SK-MEL-5 (cell line): ENCODE measurements around the gene DPP6. TPM values are rescaled to one million over a fixed set of nuclear protein-coding genes. Genes with fewer than 3 reads are reported as not detected.

Source experiments
- DNase-seq: peaks from one replicate; pipeline ENCODE4 v3.0.0-alpha.2; 2016; ENCODE audit warnings: low read depth, low spot score
- in situ Hi-C: cut with HindIII; loops from 2 replicates; pipeline ENCODE4 v1.10.0; 2016; ENCODE audit warnings: low sequenced_read_pairs, high pct_unique_total_duplicates, low pct_unique_long_range_greater_than_20kb
- total RNA-seq: library from RNA; depleted of rRNA; stranded (reverse); fragments of >200 nt; shearing (Covaris generic); gene quantifications from 2 replicates; pipeline ENCODE4 v1.2.3, GENCODE V29; 2014

Gene DPP6
- total RNA-seq, 1 experiment from 2014 or later, result 0.87 TPM

DNA sequence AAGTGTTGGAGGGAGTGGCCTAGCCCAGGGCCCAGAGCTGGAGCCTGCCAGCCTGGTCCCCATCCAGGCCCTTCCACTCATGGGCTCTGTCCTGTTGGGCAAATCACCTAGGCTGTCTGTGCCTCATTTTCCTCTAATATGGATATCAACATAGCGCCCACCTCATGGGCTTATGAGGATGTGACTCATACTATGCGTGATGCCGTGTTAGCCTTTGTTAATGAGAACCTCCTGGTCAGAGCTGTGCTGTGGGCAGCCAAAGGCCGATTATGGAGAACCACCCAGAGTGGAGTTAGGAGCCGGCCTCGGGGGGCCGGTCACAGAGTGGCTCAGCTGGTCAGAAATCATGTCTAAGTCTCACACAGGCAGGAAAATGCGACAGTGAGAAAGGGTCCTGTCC is 644.4 kb downstream of the DPP6 start:
- DNase-seq, result no peak
- in situ Hi-C loops, result no loop called here

DNA sequence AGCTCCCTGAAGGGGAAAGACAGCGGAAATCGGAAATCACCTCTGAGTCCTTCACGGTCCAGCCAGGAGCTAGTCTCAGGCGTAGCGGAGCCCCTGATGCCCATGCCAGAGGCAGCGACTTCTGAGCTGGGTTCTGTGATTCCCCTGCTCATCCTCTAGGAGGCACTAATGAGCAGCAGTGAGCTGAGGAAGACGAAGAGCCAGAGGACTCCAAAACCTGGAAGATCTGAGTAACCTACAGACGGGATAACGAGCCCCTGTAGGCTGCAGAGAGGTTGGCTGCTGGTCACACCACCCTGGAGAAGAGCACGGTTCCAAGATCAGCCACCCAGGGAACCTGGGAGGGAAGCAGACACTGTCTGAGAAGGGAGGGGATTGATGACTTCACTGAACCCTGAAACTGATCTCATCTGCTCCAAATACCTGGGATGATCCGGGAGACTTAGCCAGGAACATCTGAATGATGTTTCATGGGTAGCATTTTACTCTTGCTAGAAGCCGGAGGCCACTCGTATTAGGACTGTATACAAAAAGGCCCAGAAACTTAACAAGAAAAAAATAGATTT is 646.6 kb downstream of the DPP6 start:
- in situ Hi-C loops, result no loop called here

DNA sequence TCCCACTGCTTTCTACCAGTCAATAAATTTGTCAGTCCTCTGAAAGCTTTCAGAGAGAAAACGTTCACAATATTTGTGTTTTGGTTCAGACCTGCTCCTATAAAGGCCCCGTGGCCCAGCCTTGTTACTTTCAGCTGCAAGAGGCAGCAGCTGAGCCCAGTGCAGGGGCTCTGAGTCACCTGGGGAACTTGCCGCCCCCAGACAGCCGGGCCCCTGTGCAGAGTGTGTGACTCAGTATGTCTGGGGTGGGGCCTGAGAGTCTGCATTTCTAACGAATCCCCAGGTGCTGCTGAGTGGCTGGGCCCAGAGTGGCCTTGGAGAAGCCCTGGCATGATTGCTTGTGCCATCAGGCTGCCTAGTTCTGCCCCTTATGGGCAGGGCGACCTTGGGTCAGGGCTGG is 647.2 kb downstream of the DPP6 start:
- in situ Hi-C loops, result no loop called here
- no peak for DNase-seq

More for the DNA sequence above, 646.6 kb downstream of the DPP6 start:
- peak; percentile 80 for DNase-seq

DNA sequence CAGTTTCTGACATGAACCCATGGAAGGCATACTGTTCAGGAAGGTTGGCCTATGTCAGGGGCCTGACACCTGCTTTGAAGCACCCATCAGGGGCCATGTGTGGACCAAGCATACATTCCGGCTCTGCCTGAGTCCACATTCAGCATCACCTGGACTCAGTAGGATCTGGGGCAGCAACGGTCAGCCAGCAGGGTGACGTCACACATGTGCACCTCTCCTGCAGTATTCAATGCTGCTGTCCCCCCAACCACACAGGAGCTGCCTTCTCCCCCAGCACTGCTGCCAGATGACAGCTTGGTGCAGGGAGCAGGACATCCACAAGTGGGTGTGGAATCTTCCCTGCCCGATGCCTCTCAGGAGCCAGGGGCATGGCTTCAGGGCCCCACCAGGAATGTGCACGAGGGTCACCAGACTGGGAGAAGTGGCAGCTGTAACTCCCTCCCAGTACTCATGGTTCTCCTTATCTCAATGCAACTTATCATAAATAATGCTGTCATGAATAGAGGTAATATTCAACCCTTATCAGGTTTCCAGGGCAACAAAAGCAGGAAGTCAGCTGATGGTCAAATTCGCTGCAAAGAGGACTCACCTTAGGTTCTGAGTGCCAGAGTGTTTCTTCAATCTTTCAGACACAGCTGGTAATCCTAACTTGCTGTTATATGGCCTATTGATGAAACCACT is 657.8 kb downstream of the DPP6 start:
- DNase-seq, result no peak
- in situ Hi-C loops, result no loop called here

DNA sequence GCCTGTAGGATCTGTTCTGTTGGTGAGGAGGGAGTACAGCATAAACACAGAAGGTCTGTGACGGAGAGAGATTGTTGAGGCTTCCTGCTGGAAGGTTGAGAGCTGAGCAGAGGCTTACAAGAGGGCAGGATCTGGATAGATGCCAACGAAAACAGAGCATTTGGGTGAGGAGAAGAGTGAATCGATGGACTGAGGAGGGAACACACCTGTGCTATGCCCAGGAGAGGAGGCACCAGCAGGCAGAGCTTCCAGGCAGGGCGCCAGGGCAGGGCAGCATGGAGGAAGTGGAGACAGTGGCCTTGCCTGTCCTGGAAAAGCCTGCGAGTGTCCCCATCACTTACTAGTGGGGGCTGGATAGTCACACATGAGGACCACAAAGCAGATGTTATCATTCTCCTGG is 667.8 kb downstream of the DPP6 start:
- DNase-seq, result no peak
- in situ Hi-C loops, result no loop called here

DNA sequence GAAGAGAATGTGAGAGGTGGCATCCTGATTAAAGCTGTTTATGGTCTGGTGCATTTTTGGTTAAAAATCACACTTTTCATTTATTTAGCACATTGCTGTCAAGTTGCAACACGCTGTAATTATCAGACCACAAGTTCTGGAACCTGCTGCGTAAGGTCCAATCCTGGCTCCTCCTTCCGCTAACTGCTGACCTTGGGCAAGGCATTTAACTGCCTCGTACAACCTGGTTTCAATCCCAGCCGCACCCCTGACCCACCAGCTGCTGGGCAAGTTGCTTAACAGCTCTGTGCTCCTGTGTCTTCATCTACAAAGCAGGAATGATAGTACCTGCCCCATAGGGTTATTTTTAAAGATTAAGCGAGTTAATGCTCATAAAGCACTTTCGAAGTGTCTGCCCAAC is 668.9 kb downstream of the DPP6 start:
- in situ Hi-C loops, result no loop called here
- DNase-seq, result no peak

DNA sequence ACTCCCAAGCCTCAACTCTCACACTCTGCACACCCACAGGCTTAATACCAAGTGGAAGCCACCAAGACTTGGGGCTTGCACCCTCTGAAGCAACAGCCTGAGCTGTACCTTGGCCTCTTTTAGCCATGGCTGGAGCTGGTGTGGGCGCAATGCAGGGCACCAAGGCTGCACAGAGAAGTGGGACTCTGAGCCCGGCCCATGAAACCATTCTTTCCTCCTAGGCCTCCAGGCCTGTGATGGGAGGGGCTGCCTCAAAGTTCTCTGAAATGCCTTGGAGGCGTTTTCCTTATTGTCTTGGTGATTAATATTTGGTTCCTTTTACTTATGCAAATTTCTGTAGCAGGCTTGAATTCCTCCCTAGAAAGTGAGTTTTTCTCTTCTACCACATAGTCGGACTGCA is 674.2 kb downstream of the DPP6 start:
- in situ Hi-C loops, result no loop called here

DNA sequence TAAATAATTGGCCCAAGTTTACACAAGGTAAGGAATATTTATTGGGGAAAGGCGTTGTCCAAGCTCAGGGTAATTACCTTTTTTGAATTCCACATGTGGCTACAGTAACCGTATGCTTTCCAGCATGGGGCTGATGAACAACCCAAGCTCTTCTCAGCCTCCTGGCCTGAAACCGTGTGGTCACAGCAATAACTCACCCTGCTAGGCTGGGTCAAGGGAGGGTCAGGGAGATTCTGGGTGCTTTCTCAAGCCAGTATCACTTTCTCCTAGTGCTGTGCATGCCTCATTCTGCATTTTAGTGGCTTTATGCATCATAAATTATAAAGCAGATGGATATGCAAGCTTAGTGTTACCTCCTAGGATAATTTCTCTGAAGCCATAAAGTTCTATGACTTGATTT is 676.9 kb downstream of the DPP6 start:
- in situ Hi-C loops, result no loop called here
- no peak for DNase-seq

More for the DNA sequence above, 674.2 kb downstream of the DPP6 start:
- no peak for DNase-seq

DNA sequence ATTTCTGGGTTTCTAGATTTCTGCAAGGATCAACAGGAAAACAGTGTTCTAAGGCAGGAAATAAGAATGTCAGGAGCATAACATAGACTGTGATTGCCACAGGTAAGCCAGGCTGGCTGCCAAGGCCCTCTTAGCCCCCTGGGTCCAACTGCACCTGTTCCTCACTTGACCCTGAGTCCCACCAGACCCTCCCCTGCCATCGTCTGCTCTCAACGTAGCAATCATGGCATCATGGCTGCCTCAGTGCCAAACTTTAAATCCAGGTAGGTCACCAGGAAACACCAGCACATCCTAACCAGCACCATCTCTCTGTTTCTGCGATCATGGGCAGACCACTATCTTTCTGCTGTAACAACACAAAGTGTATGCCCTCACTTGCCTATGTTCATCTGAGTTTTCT is 683.6 kb downstream of the DPP6 start:
- in situ Hi-C loops, result no loop called here
- no peak for DNase-seq

DNA sequence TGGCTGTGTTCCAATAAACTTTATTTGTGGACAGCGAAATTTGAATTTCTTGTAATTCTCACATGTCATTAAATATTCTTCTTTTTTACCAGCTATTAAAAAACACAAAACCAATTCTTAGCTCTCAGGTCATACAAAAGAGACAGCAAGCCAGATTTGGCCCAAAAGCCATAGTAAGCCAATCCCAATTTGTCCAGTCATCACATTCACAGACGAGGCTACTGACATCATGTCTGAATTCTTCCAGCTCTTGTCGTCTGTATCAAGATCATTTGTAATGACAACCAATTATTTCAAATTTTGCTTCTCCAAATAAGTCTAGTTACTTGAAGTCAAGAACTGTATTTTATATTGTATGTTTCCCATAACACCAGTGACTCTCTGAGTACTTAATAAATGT is 684.2 kb downstream of the DPP6 start:
- in situ Hi-C loops, result no loop called here
- no peak for DNase-seq

DNA sequence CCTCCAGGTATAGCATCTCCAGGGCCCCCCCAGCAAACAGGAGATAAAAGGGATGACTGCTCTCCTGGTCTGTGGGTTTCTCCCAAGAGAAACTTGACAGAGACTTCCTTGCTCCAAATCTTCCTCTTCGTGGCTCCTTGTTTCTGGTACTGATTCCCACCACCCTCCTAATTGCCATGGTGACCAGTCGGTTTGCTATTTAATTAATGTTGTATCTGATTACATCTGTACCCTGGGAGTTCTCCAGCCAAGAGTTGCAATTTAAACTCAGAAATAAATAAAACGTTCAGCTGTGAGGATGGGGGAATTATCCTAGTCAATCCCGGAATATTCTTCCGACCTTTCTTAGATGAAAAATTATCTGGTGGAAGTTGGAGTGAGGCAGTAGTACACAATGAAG is 686.0 kb downstream of the DPP6 start:
- in situ Hi-C loops, result no loop called here
- DNase-seq, result no peak

DNA sequence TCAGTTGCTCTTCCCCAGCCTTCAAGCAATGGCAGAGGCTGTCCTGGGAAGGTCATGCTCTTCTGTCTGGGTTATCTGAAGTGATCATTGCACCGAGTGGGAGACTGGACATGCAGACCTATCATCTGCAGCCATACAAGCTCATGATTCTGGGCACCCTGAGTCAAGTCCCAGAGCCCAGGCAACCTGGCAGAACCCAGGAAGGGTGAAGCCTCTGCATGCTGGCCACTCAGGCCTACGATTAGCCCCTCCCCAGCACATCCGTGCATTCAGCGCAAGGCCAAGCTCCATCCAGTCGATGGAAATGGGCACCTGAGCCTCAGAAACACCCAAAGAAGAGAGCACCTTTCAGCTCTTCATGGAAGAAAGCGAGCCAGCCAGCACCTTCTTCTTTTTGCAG is 688.9 kb downstream of the DPP6 start:
- DNase-seq, result no peak
- in situ Hi-C loops, result no loop called here

DNA sequence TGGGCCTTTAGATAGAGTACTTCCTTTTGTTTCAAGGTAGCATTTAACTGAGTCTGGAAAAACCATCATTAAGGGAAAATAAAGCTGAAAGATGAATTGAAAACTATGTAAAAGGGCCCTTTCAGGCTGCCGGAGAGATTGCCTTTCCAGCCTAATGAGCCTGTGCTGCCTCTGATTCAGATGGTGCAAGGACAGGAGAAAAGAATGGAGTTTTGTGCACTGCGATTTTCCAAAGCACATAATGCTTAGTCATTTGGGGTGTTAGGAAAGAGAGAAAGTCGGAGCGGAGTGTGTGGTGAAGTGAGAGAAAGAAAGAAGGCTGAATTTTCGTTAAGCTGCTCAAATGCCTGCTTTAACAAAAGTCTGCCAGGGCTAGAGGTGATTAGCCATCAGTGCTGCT is 691.0 kb downstream of the DPP6 start:
- no peak for DNase-seq
- in situ Hi-C loops, result no loop called here

DNA sequence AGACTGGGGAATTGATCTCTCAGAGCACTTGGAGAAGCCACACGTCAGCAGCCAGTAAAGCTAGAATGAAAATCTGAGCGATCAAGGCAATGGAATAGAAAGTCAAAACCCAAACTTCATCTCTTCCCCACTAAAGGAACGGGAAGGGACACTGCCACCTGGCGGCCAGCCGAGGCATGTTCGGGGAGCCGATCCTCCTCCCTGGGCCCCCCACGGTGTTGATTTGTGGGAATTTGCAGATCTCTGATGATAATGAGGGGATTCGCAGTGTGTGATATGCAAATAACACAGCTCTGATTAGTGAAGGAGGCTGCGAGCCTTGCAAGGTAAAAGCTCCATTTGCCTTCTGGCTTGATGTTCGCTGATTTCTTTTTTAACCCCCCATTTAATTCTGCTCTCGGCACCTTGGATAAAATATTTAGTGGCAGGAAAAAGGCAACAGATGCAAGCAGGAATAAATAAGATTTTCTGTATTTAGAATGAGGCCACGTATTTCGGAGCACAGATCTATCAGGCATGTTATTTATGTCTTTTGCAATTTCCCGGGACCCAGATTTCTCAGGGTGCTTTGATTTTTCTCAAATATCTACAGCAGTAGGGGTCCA is 692.2 kb downstream of the DPP6 start:
- DNase-seq, result peak; percentile 59
- in situ Hi-C loops, result no loop called here

DNA sequence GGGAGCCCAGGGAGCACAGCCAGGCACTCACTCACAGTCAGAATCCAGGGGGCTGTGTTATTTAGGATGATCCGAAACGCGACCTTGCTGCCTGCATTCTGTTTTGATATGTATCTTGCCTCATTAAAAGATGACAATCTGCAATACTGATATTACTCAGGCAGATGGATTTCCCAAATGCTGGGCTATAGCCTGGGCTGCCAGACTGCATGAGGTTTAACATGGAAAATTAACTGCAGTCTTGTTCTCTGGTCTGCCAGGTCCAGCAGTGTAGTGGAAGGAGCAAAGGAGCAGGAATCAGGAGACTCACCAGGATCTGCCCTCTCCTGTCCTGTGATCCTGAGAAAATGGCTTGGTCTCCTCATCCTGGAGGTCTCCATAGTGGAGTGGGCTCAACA is 692.7 kb downstream of the DPP6 start:
- in situ Hi-C loops, result no loop called here
- no peak for DNase-seq

DNA sequence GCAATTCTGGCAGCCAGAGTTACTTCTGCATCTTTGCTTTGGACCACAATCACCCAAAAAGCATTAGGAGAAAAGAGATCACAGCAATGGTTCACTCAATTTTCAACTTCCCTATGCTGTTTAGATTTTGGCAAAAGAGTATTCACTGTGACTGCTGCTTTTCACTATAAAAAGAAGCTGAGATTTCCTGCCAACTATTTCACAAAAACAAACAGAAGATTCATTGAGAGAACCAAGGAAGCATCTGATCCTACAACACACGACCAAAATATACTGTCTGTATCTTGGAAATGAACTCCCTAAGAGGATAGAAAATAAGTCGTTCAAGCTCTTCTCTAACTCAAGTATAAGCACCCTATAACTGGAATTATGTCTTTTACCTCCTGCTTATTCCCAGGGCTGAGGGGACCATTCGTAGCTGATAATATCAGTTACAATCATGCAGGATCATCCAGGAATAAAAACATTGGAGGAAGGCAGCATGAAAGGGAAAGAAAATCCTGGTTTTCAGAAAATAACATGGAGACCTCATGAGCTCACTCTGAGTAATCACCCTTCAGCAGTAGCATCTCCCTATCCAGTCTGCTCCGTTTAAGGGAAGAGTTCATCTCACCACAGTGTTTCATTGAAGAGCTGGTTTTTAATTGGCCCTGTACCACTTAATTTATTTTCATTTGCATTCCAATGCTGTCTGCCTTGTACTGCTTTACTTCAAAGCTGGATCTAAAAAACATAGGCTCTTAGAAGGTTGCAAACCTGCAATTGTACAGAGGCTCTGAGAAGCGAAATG is 694.6 kb downstream of the DPP6 start:
- in situ Hi-C loops, result no loop called here
- no peak for DNase-seq

DNA sequence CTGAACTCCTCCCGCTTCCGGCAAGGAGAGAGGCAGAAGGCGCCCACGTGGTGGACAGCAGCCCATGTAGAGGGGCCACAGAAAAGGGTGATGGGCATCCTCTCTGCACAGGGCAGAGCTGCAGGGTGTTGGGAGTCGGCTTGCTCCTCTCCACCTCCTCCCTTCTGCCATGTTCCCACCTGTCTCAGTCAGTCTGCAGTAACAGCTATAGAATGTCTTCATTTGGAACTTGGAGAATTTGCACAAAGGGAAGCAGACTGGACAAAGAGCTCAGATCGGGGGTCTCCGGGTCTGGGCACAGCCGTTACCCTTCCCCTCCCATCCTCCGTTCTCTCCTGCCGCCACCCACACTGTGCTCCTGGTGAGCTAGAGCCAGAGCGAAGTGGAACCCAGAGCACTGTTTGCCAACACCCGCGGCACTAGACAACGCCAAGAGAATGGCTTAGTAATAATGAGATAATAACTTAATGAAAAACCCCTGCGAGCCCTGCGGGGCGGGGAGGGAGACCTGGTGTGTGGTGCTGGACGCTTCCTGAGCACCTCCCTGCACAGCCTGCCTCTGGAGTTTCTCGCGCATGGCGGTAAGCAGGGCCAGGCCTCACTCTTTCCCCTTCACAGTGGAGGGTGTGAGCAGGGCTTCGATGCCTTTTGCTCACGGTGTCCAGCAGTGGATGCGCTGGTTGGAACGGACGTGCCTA is 696.0 kb downstream of the DPP6 start:
- no peak for DNase-seq

DNA sequence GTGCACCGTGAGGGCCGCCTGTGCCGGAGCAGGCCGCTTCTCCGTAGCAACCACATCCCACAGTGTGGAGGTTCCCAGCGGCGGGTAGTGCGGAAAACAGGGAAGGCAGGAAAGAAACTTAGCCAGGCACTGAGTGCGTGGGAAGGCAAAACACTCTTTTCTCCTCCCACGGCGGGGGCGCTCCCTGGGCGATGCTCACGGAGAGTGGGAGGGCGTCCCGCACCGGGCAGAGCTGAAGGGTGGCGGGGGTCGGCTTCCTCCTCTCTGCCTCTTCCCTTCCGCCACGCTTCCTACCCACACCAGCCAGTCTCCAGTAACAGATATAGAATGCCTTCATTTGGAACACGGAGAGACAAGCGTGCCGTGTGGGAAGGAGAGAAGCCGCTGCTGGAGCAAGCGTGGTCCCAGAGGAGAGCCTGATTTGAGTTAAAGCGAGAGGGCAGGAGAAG is 698.2 kb downstream of the DPP6 start:
- DNase-seq, result no peak
- in situ Hi-C loops, result no loop called here

More for the DNA sequence above, 696.0 kb downstream of the DPP6 start:
- in situ Hi-C loops, result no loop called here
